ENCODE data around the gene TRDMT1.

The TRDMT1 gene

GRCh38 chr10:17229967-17230682 lies 28.7 kb upstream of the TRDMT1 start:
- DNase-seq = no peak

GRCh38 chr10:17229717-17229966 lies 28.2 kb upstream of the TRDMT1 start:
- no peak for DNase-seq

- DNase-seq = no peak
Measured at GRCh38 chr10:17229016-17229716, 27.7 kb upstream of the TRDMT1 start.

DNA sequence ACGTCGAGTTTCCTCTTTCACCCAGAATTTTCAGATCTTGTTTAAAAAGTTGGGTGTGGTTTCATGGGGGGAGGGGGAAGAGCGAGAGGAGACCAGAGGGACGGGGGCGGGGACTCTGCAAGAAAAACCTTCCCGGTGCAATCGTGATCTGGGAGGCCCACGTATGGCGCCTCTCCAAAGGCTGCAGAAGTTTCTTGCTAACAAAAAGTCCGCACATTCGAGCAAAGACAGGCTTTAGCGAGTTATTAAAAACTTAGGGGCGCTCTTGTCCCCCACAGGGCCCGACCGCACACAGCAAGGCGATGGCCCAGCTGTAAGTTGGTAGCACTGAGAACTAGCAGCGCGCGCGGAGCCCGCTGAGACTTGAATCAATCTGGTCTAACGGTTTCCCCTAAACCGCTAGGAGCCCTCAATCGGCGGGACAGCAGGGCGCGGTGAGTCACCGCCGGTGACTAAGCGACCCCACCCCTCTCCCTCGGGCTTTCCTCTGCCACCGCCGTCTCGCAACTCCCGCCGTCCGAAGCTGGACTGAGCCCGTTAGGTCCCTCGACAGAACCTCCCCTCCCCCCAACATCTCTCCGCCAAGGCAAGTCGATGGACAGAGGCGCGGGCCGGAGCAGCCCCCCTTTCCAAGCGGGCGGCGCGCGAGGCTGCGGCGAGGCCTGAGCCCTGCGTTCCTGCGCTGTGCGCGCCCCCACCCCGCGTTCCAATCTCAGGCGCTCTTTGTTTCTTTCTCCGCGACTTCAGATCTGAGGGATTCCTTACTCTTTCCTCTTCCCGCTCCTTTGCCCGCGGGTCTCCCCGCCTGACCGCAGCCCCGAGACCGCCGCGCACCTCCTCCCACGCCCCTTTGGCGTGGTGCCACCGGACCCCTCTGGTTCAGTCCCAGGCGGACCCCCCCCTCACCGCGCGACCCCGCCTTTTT lies 26.9 kb upstream of the TRDMT1 start, which contains the start of gene VIM:
VIM (plus strand) TSS at position 151 of the 925 bp plus-strand sequence. CDS start 1,182 bp downstream, outside the sequence.
- DNase-seq = no peak

DNA sequence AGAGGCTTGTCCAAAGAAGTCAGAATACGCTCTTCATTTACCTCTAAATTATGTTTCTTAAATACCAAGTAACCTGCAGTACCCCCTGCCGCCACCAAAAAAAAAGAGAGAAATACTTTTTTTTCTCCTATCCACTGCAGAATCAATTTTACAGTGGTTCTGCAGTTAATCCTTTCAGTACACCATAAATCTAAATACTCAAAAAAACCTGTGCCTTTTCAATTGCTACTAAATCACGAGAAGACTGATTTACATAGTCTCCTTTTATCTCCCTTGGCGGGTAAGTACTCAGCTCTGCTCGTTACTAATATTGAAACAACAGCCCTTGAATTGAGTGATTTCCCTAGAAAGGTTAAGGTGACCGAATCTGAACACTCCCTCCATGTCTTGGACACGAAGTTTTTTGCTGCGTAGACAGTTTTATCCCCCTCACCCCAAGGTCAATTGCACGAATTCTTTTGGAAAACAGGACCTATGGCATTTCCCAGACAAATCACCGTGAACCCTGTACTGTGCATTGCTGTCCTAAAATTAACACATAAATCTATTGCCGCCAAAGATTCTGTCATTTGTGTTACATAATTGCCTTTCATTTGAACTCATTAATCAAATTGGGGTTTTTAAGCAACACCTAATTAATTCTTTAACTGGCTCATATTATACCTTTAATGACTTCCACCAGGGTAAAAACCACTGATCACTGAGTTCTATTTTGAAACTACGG lies 26.1 kb upstream of the TRDMT1 start:
- DNase-seq = no peak

DNA sequence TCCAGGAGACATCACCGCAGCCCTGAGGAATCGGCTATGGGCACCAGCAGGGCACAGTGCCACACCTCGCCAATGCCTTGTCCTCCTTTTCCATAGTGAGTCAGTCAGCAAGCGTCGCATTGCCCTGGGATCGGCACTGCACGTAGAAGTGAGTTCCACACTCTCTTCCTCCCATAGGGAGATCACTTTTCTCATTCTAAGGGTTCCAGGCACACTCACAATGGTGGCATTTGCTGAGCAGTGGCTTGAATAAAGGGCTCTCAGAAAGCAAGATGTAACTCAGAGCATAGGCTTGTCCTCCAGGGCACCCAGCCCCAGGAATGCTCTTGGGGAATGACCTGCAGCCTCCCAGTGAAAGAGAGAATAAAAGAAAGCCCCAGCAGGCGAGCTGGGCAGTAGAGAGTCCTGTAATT lies 25.4 kb upstream of the TRDMT1 start:
- DNase-seq = no peak

- no peak for DNase-seq
Measured at GRCh38 chr10:17225808-17226207, 24.3 kb upstream of the TRDMT1 start.

GRCh38 chr10:17222329-17222728 lies 20.9 kb upstream of the TRDMT1 start:
- no peak for DNase-seq

DNA sequence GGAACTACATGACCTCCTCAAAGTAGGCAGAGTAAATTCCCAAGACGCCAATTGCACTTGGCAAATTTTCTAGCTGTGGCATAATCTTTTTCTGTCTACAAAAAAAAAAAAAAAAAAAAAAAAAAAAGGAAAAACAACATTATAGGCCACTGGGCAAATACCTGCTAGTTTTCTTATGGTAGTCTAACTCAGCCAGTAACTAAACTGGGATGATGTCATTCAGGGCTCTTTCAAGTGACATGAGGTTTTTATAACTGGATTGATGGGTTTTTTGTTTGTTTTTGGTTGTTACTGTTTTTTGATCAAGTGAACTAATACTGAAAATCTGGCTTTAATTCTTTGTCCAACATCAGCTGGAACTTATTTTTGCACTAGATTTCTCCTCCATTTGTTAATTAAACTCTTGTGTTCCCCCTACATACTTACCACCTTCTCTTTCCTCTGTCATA lies 19.2 kb upstream of the TRDMT1 start:
- no peak for DNase-seq

- DNase-seq = peak; percentile 18
Measured at GRCh38 chr10:17219024-17219423, 17.6 kb upstream of the TRDMT1 start.

GRCh38 chr10:17217631-17218232 lies 16.3 kb upstream of the TRDMT1 start:
- DNase-seq = no peak

GRCh38 chr10:17216901-17217395 lies 15.5 kb upstream of the TRDMT1 start:
- DNase-seq = no peak

DNA sequence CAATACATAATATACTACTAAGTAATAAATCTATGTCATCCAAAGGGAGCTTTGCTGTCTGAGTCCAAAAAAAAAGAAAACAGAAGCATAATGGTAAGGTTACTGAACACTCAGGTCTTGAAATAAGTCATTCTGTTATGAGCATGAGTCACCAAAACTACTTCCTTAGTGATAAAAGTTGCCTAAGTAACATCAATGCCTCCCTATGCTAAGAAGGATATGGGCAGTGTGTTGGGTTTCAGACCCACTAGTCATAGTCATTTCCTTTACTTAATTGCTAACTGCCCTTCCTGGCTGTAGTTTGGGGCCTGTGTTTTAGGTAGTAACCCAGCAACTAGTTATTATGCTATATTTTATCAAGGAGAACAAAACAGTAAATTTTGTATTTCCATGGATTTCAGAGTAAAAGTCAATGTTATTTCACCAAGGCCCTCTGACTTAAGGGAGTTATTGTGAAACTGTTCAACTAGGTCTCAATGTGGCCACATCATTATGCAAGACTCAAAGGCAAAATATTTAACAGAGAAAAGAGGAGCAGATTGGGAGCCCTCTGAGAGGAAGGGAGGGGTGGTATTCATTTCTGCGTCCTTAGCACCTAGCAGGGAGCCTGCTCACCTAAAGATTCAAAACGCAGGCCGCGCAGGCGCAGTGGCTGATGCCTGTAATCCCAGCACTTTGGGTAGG lies 14.9 kb upstream of the TRDMT1 start:
- DNase-seq = no peak

DNA sequence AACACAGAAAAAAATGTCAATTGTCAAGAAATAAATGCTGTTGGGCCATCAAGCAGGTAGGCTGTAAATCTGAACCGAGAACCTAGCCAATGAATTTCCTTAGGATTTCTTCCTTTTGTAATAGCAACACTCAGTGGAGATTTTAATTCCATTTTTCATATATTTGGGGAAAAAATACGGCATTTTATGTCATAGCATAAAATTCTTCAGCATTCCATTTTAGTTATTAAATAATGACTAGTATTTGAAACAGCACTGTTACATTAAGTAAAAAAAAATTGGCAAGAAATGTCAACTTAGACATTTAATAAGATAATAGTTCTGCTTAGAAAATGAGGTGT lies 14.3 kb upstream of the TRDMT1 start:
- no peak for DNase-seq

- DNase-seq = no peak
Measured at GRCh38 chr10:17214971-17215781, 13.7 kb upstream of the TRDMT1 start.

GRCh38 chr10:17214526-17214925 lies 13.1 kb upstream of the TRDMT1 start:
- DNase-seq = no peak

DNA sequence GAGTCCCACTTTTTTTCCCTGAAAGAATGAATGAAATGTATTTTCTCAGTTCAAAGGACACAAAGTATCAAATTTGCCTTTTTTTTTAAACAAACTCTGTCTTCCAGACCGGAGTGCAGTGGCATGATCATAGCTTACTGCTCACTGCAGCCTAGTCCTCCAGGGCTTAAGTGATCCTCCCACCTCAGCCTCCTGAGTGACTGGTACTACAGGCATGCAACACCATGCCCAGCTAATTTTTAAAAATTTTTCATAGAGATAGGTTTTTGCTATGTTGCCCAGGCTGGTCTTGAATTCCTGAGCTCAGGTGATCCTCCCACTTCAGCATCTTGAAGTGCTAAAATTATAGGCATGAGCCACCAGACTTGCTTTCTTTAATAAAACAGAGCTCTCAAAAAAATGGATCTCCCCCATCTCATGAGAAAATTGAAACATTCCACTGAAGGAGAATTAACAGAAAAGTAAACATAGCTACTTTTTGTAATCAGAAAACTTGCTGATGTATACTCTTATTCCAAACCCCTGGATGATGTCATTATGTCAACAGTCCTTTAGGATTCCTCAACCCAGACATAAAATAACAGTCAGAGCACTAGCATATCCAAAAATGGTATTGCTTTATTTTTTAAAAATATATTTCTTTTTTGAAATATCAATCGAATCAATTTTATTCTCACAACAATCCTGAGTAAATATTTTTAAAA lies 12.3 kb upstream of the TRDMT1 start:
- no peak for DNase-seq

DNA sequence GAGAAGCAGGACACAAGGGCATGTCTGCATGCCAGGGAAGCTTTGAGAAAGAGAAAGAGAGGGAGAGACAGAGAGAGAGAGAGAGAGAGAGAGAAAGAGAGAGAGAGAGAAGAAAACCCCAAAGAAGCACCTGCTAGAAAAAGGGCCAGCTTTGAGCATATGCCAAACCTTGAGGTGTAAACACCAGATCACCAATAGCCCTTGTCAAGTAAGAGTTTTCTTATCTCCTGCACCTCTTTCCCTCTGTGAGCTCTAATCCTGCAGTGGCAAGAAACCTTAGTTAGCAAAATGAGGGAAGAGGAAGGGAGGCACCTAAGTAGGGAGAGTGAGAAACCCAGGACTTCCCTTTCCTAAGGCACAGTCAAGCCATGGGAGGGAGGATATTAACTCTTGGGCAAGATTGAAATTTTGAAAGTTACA lies 11.3 kb upstream of the TRDMT1 start:
- no peak for DNase-seq

- DNase-seq = no peak
Measured at GRCh38 chr10:17210361-17210760, 8.9 kb upstream of the TRDMT1 start.

DNA sequence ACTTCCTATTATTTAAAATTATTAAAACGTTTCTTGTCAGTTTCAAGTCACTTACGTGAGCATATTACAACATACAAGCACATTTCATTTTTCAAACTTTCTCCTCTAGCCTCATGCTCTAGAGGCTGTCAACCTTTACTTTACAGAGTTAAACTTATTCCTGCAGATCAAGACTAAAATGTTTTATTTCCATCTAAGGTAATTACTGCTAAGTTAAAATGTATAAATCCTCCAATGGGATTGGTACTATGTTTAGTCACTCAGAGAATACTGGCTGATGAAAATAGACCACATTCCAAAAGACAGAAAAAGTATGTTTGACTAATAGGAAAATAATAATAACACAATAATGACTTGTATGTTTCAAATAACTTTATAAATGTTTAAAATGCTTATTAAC lies 8.4 kb upstream of the TRDMT1 start:
- DNase-seq = no peak

All from DMS79 (cell line).